Endothelial cell of umbilical vein (primary cell): Measurements from ENCODE around the gene APOBEC3G. TPM values are rescaled to one million over a fixed set of nuclear protein-coding genes. Genes with fewer than 3 reads are reported as not detected.

Source experiments
- BruUV-seq: library from RNA; stranded (reverse); fragments of 400-500 nt; replicated peaks from 2 replicates; lab custom pipeline; 2021; lab: Mats Ljungman, UMichigan
- CTCF ChIA-PET: fragments of 300-600, 350-600 bp; sonication (Branson Sonifier 250); formaldehyde crosslinking; loops from one replicate; lab custom pipeline; 2021; ENCODE audit warnings: antibody characterized with exemption, inconsistent platforms; lab: Charles Lee
- POLR2A ChIA-PET: fragments of 300-600, 350-600 bp; sonication (Branson Sonifier 250); formaldehyde crosslinking; loops from one replicate; lab custom pipeline; 2021; ENCODE audit warnings: antibody characterized with exemption, inconsistent platforms; lab: Charles Lee
- DNase-seq: peaks from one replicate; pipeline ENCODE4 v3.0.0-alpha.2; 2011; ENCODE audit warnings: low read depth, low spot score
- FAIRE-seq: peaks from 2 replicates; lab custom pipeline; 2011; peaks lifted over from hg19 to GRCh38; lab: Jason Lieb, UNC
- H2AFZ ChIP-seq: 2 replicates; pipeline ENCODE4 v1.6.0; 2012; ENCODE audit warnings: low read depth, low read length, control low read depth, inconsistent platforms
- H3K27ac ChIP-seq: 2 replicates; pipeline ENCODE4 v1.5.1; 2011; ENCODE audit warnings: low read depth, mild to moderate bottlenecking, control low read depth, low read length, moderate library complexity; ENCODE audit not compliant: insufficient read depth
- H3K27me3 ChIP-seq, 2 experiments: 2 replicates each; pipeline versions ENCODE4 v1.6.0 to v1.6.1; 2011; ENCODE audit warnings: low read length in 2 of 2, mixed read lengths in 1 of 2; ENCODE audit not compliant: control insufficient read depth in 2 of 2, insufficient read depth in 2 of 2
- H3K36me3 ChIP-seq, 2 experiments: 2 replicates in 1 of 2; 3 replicates in 1 of 2; pipeline ENCODE4 v1.5.1; 2011; ENCODE audit warnings: low read length in 2 of 2, mild to moderate bottlenecking in 1 of 2, moderate library complexity in 1 of 2; ENCODE audit not compliant: control insufficient read depth in 2 of 2, insufficient read depth in 2 of 2; ENCODE audit errors: extremely low read depth in 1 of 2
- H3K4me1 ChIP-seq: 3 replicates; pipeline ENCODE4 v1.5.1; 2011; ENCODE audit warnings: mild to moderate bottlenecking, low read length; ENCODE audit not compliant: control insufficient read depth, insufficient read depth; ENCODE audit errors: extremely low read depth
- H3K4me2 ChIP-seq: 2 replicates; pipeline ENCODE4 v1.6.1; 2011; ENCODE audit warnings: low read length, control low read depth, mixed read lengths; ENCODE audit not compliant: insufficient read depth
- H3K4me3 ChIP-seq, 3 experiments: fragments of 200-600 bp in 1 of 3; sonication (generic), shearing (Covaris generic) in 1 of 3; replicated peaks in 1 of 3; 2 replicates each; pipeline ENCODE4 v1.5.1; 2011 to 2016; ENCODE audit warnings: control low read depth in 3 of 3, low read length in 3 of 3, mild to moderate bottlenecking in 2 of 3, inconsistent platforms in 1 of 3, low read depth in 1 of 3, moderate library complexity in 1 of 3; ENCODE audit not compliant: insufficient read depth in 1 of 3
- H3K79me2 ChIP-seq: 2 replicates; pipeline ENCODE4 v1.6.0; 2012; ENCODE audit warnings: low read length, inconsistent platforms; ENCODE audit not compliant: control insufficient read depth, insufficient read depth
- H3K9ac ChIP-seq: replicated peaks from 2 replicates; pipeline ENCODE3; 2011; ENCODE audit warnings: low read length, control low read depth; ENCODE audit not compliant: insufficient read depth; ENCODE audit errors: extremely low read depth
- H3K9me1 ChIP-seq: replicated peaks from 3 replicates; pipeline ENCODE4 v1.6.0; 2011; ENCODE audit warnings: mild to moderate bottlenecking, low read length; ENCODE audit not compliant: control insufficient read depth, insufficient read depth; ENCODE audit errors: extremely low read depth
- H3K9me3 ChIP-seq: replicated peaks from 2 replicates; pipeline ENCODE4 v1.5.1; 2012; ENCODE audit warnings: low read length, inconsistent platforms; ENCODE audit not compliant: control insufficient read depth, insufficient read depth
- H4K20me1 ChIP-seq: replicated peaks from 2 replicates; pipeline ENCODE3; 2011; ENCODE audit warnings: mild to moderate bottlenecking, low read length; ENCODE audit not compliant: control insufficient read depth, insufficient read depth; ENCODE audit errors: extremely low read depth
- EZH2 ChIP-seq: IDR thresholded peaks from 2 replicates; pipeline ENCODE4 v1.6.1; 2012; ENCODE audit warnings: borderline replicate concordance, low read depth, mild to moderate bottlenecking, moderate library complexity, low read length, inconsistent platforms; ENCODE audit not compliant: severe bottlenecking
- FOS ChIP-seq: IDR thresholded peaks from 2 replicates; pipeline ENCODE4 v1.6.1; 2011; ENCODE audit warnings: mild to moderate bottlenecking, low read length, moderate library complexity, borderline replicate concordance; ENCODE audit not compliant: insufficient read depth
- GATA2 ChIP-seq: IDR thresholded peaks from 2 replicates; pipeline ENCODE4 v1.7.0; 2011; ENCODE audit warnings: low read depth, mild to moderate bottlenecking, moderate library complexity, mixed read lengths, low read length; ENCODE audit not compliant: insufficient read length, insufficient read depth
- JUN ChIP-seq: IDR thresholded peaks from 2 replicates; pipeline ENCODE4 v1.6.1; 2011; ENCODE audit warnings: borderline replicate concordance, low read depth; ENCODE audit not compliant: insufficient read length, insufficient read depth
- MYC ChIP-seq: IDR thresholded peaks from one replicate; pipeline ENCODE4 v1.6.1; 2011; ENCODE audit warnings: mild to moderate bottlenecking, low read depth, low read length
- POLR2A ChIP-seq: IDR thresholded peaks from 2 replicates; pipeline ENCODE4 v1.6.1; 2012; ENCODE audit warnings: low read depth, mild to moderate bottlenecking, control low read depth, low read length
- POLR2AphosphoS5 ChIP-seq: IDR thresholded peaks from 2 replicates; pipeline ENCODE4 v1.6.1; 2012; ENCODE audit warnings: low read depth, mild to moderate bottlenecking, control low read depth, low read length, moderate library complexity; ENCODE audit not compliant: insufficient read depth
- dilution Hi-C: fragments of 300-500 bp; cut with MboI; formaldehyde crosslinking; loops from one replicate; pipeline ENCODE4 v1.15.0; 2019; ENCODE audit warnings: low sequenced_read_pairs; ENCODE audit not compliant: extremely low pct_ligation_motif_present
- intact Hi-C: fragments of 100-400 bp; cut with micrococcal nuclease; formaldehyde crosslinking; loops from one replicate; pipeline ENCODE4 v1.10.0; 2022
- polyA plus RNA-seq, 4 experiments: library from polyadenylated mRNA; depleted of rRNA in 3 of 4; stranded (reverse) in 3 of 4; unstranded in 1 of 4; fragments of >200 nt; gene quantifications; 2 replicates each; pipeline versions ENCODE4 v1.2.1 to v1.2.3, GENCODE V29; 2011 to 2012; ENCODE audit warnings: missing spikeins in 1 of 4
- total RNA-seq: library from RNA; stranded (reverse); gene quantifications from 2 replicates; pipeline ENCODE4 v1.2.3, GENCODE V29; 2021
- TF ChIP-seq, protein P1 (sequence below): IDR thresholded peaks from 2 replicates; pipeline ENCODE4 v1.6.1; 2011; ENCODE audit not compliant: insufficient read depth, insufficient read length
- TF ChIP-seq, protein P2 (sequence below), 2 donors: IDR thresholded peaks; 1 replicate in 1 of 2; 2 replicates in 1 of 2; pipeline ENCODE4 v1.5.1; 2011; ENCODE audit warnings: low read length in 2 of 2, mild to moderate bottlenecking in 2 of 2, moderate library complexity in 2 of 2, control low read depth in 1 of 2, inconsistent platforms in 1 of 2, low read depth in 1 of 2; ENCODE audit not compliant: insufficient read depth in 1 of 2; ENCODE audit errors: extremely low read depth in 1 of 2

Gene APOBEC3G
- total and polyA plus RNA-seq, 2 donors (not counting 3 experiments of a cell fraction or from before 2014, with no cell fraction given): 3.6 to 5.1 TPM

- ChIA-PET POLR2A (no interaction called here), CTCF (no interaction called here)
- no peak overlapping the region for H2AFZ ChIP-seq
- intact Hi-C loops (no loop called here), dilution Hi-C loops (no loop called here)
- no peaks in the 10 kb centered on the region for H4K20me1 ChIP-seq
- FAIRE-seq (no peak), DNase-seq (no peak)
- no peaks in the 10 kb centered on the region for H3K9me3 ChIP-seq
- no TSS peak for BruUV-seq
- TF ChIP-seq FOS (no peak), EZH2 (no peak), POLR2AphosphoS5 (no peak), MYC (no peak), JUN (no peak), GATA2 (no peak), POLR2A (no peak)
- TF ChIP-seq, protein P1, sequence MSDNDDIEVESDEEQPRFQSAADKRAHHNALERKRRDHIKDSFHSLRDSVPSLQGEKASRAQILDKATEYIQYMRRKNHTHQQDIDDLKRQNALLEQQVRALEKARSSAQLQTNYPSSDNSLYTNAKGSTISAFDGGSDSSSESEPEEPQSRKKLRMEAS: no peak
- TF ChIP-seq, protein P2, sequence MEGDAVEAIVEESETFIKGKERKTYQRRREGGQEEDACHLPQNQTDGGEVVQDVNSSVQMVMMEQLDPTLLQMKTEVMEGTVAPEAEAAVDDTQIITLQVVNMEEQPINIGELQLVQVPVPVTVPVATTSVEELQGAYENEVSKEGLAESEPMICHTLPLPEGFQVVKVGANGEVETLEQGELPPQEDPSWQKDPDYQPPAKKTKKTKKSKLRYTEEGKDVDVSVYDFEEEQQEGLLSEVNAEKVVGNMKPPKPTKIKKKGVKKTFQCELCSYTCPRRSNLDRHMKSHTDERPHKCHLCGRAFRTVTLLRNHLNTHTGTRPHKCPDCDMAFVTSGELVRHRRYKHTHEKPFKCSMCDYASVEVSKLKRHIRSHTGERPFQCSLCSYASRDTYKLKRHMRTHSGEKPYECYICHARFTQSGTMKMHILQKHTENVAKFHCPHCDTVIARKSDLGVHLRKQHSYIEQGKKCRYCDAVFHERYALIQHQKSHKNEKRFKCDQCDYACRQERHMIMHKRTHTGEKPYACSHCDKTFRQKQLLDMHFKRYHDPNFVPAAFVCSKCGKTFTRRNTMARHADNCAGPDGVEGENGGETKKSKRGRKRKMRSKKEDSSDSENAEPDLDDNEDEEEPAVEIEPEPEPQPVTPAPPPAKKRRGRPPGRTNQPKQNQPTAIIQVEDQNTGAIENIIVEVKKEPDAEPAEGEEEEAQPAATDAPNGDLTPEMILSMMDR (IDR thresholded peaks at IDR 0.05; ENCODE audit: extremely low read depth in 1 of 2, insufficient read depth in 1 of 2, low read depth in 1 of 2, low read length in 2 of 2): no peak
- no peaks in the 10 kb centered on the region for H3K9me1 ChIP-seq
- peaks cover 0 to 3% of the 10 kb centered on the region in 2 experiments for H3K36me3 ChIP-seq
- H3K4me1 ChIP-seq: no peaks in the 10 kb centered on the region
- H3K4me2 ChIP-seq: no peak overlapping the region
- H3K79me2 ChIP-seq: no peaks in the 10 kb centered on the region
- H3K4me3 ChIP-seq: no peak overlapping the region
- no peaks in the 10 kb centered on the region for H3K27me3 ChIP-seq
- H3K27ac ChIP-seq: no peak overlapping the region
- no peak overlapping the region for H3K9ac ChIP-seq
Observed at GRCh38 chr22:39029227-39029626, 47.8 kb upstream of the APOBEC3G start.
